HEK293 (cell line): ENCODE results near the gene KCNAB2.

Experiments used
- CTCF ChIA-PET: fragments of 350-600 bp; formaldehyde crosslinking; extraction: SDS; loops from one replicate; lab custom pipeline; 2021; ENCODE audit warnings: antibody characterized with exemption; lab: Yijun Ruan, JAX
- POLR2A ChIA-PET: fragments of 300-600 bp; formaldehyde crosslinking; extraction: SDS; loops from one replicate; lab custom pipeline; 2020; ENCODE audit warnings: antibody characterized with exemption, inconsistent platforms; lab: Yijun Ruan, JAX
- H3K27ac ChIP-seq: fragments of 200-500 bp; sonication (Bioruptor generic); 2 replicates; pipeline ENCODE4 v1.5.1; 2014; ENCODE audit warnings: low read depth, low read length, control low read depth, inconsistent platforms; ENCODE audit errors: extremely low read depth
- H3K36me3 ChIP-seq, 2 experiments: fragments of 200-500 bp in 1 of 2; sonication (Bioruptor generic) in 1 of 2; 1 replicate in 1 of 2; 2 replicates in 1 of 2; pipeline ENCODE4 v1.5.1; 2014 to 2017; ENCODE audit warnings: inconsistent platforms in 2 of 2, low read length in 2 of 2; ENCODE audit not compliant: control insufficient read depth in 2 of 2, insufficient read depth in 1 of 2
- H3K4me1 ChIP-seq: fragments of 200-500 bp; sonication (Bioruptor generic); 2 replicates; pipeline ENCODE4 v1.5.1; 2014; ENCODE audit warnings: mild to moderate bottlenecking, low read length, inconsistent platforms; ENCODE audit not compliant: control insufficient read depth, insufficient read depth
- H3K4me3 ChIP-seq: 2 replicates; pipeline ENCODE4 v1.5.1; 2011; ENCODE audit warnings: low read depth, mild to moderate bottlenecking, control low read depth, low read length, moderate library complexity
- H3K9me3 ChIP-seq: fragments of 200-500 bp; sonication (Bioruptor generic); 2 replicates; pipeline ENCODE4 v1.5.1; 2014; ENCODE audit warnings: low read depth, low read length, inconsistent platforms; ENCODE audit not compliant: control insufficient read depth, insufficient read depth
- GLIS1 ChIP-seq: fragments of 450-650 bp; formaldehyde crosslinking; IDR thresholded peaks from 2 replicates; pipeline ENCODE4 v1.5.1; 2016; ENCODE audit warnings: missing biosample characterization, missing genetic modification characterization
- GLIS2 ChIP-seq: fragments of 450-650 bp; formaldehyde crosslinking; IDR thresholded peaks from 2 replicates; pipeline ENCODE4 v1.5.1; 2016; ENCODE audit warnings: missing biosample characterization, missing genetic modification characterization
- HIC1 ChIP-seq: fragments of 450-650 bp; formaldehyde crosslinking; IDR thresholded peaks from 2 replicates; pipeline ENCODE4 v1.5.1; 2016; ENCODE audit warnings: missing biosample characterization, missing genetic modification characterization
- OVOL3 ChIP-seq: fragments of 450-650 bp; formaldehyde crosslinking; IDR thresholded peaks from 2 replicates; pipeline ENCODE4 v1.5.1; 2016; ENCODE audit warnings: missing biosample characterization, missing genetic modification characterization
- PRDM1 ChIP-seq: fragments of 450-650 bp; formaldehyde crosslinking; IDR thresholded peaks from 2 replicates; pipeline ENCODE4; 2016; ENCODE audit warnings: missing biosample characterization, missing genetic modification characterization
- PRDM10 ChIP-seq: fragments of 450-650 bp; formaldehyde crosslinking; IDR thresholded peaks from 2 replicates; pipeline ENCODE4 v1.5.1; 2016; ENCODE audit warnings: missing biosample characterization, missing genetic modification characterization
- PRDM6 ChIP-seq: fragments of 450-650 bp; formaldehyde crosslinking; IDR thresholded peaks from 2 replicates; pipeline ENCODE4 v1.5.1; 2017; ENCODE audit warnings: missing biosample characterization, missing genetic modification characterization
- YY2 ChIP-seq: fragments of 450-650 bp; formaldehyde crosslinking; IDR thresholded peaks from 2 replicates; pipeline ENCODE4 v1.5.1; 2016; ENCODE audit warnings: missing biosample characterization, missing genetic modification characterization
- ZBTB6 ChIP-seq: fragments of 450-650 bp; formaldehyde crosslinking; IDR thresholded peaks from 2 replicates; pipeline ENCODE4 v1.5.1; 2017; ENCODE audit warnings: missing biosample characterization, missing genetic modification characterization
- ZBTB7A ChIP-seq: fragments of 450-650 bp; formaldehyde crosslinking; IDR thresholded peaks from 2 replicates; pipeline ENCODE4 v1.5.1; 2016; ENCODE audit warnings: low read depth, missing biosample characterization, missing genetic modification characterization
- ZEB2 ChIP-seq: fragments of 450-650 bp; formaldehyde crosslinking; IDR thresholded peaks from 2 replicates; pipeline ENCODE4 v1.5.1; 2016; ENCODE audit warnings: missing biosample characterization, missing genetic modification characterization
- ZFHX2 ChIP-seq: fragments of 450-650 bp; formaldehyde crosslinking; conservative IDR thresholded peaks from 2 replicates; pipeline ENCODE4 v1.5.1; 2016; ENCODE audit warnings: missing biosample characterization, missing genetic modification characterization
- ZNF132 ChIP-seq: fragments of 450-650 bp; formaldehyde crosslinking; IDR thresholded peaks from 2 replicates; pipeline ENCODE4 v1.5.1; 2017; ENCODE audit warnings: missing biosample characterization, missing genetic modification characterization, borderline replicate concordance
- ZNF138 ChIP-seq: fragments of 450-650 bp; formaldehyde crosslinking; IDR thresholded peaks from 2 replicates; pipeline ENCODE4 v1.5.1; 2016; ENCODE audit warnings: missing biosample characterization, missing genetic modification characterization, borderline replicate concordance
- ZNF324 ChIP-seq: fragments of 450-650 bp; formaldehyde crosslinking; IDR thresholded peaks from 2 replicates; pipeline ENCODE4 v1.5.1; 2016; ENCODE audit warnings: missing biosample characterization, missing genetic modification characterization
- ZNF350 ChIP-seq: fragments of 450-650 bp; formaldehyde crosslinking; IDR thresholded peaks from 2 replicates; pipeline ENCODE4 v1.5.0; 2017; ENCODE audit warnings: missing biosample characterization, mild to moderate bottlenecking, missing genetic modification characterization
- ZNF391 ChIP-seq: fragments of 450-650 bp; formaldehyde crosslinking; IDR thresholded peaks from 2 replicates; pipeline ENCODE4 v1.5.1; 2016; ENCODE audit warnings: low read depth, missing biosample characterization, missing genetic modification characterization, borderline replicate concordance
- ZNF398 ChIP-seq: fragments of 450-650 bp; formaldehyde crosslinking; IDR thresholded peaks from 2 replicates; pipeline ENCODE4 v1.5.1; 2017; ENCODE audit warnings: missing biosample characterization, missing genetic modification characterization
- ZNF629 ChIP-seq: fragments of 450-650 bp; formaldehyde crosslinking; IDR thresholded peaks from 2 replicates; pipeline ENCODE4 v1.5.1; 2017; ENCODE audit warnings: missing biosample characterization, missing genetic modification characterization
- ZNF654 ChIP-seq: fragments of 450-650 bp; formaldehyde crosslinking; IDR thresholded peaks from 2 replicates; pipeline ENCODE4 v1.5.1; 2016; ENCODE audit warnings: low read depth, missing biosample characterization, missing genetic modification characterization

The KCNAB2 gene

GRCh38 chr1:6121021-6121421, 75.3 kb downstream of the KCNAB2 start:
- H3K9me3 ChIP-seq: no peaks in the 10 kb centered on the region
- ChIA-PET POLR2A (no interaction called here), CTCF (no interaction called here)
- no peaks in the 10 kb centered on the region for H3K4me1 ChIP-seq
- TF ChIP-seq ZNF391 (tag by site-specific recombination) (no peak), ZBTB7A (tag by site-specific recombination) (no peak), PRDM6 (tag by site-specific recombination) (no peak), ZFHX2 (tag by site-specific recombination) (no peak), ZEB2 (tag by site-specific recombination) (no peak), ZNF350 (tag by site-specific recombination) (no peak)
- H3K4me3 ChIP-seq: no peak overlapping the region
- H3K36me3 ChIP-seq: no peaks in the 10 kb centered on the region
- no peak overlapping the region for H3K27ac ChIP-seq

- H3K36me3 ChIP-seq: no peaks in the 10 kb centered on the region
- no peaks in the 10 kb centered on the region for H3K9me3 ChIP-seq
- no peak overlapping the region for H3K4me3 ChIP-seq
- TF ChIP-seq ZBTB6: no peak
- no peak for TF ChIP-seq HIC1 (tag by site-specific recombination)
- no peak for TF ChIP-seq YY2 (tag by site-specific recombination)
- TF ChIP-seq ZNF324 (tag by site-specific recombination): no peak
- no peak for TF ChIP-seq GLIS2 (tag by site-specific recombination)
- TF ChIP-seq ZNF629 (tag by site-specific recombination): no peak
- no peak for TF ChIP-seq OVOL3 (tag by site-specific recombination)
- no peak for TF ChIP-seq ZNF654 (tag by site-specific recombination)
- TF ChIP-seq GLIS1 (tag by site-specific recombination): no peak
- H3K4me1 ChIP-seq: no peaks in the 10 kb centered on the region
- ChIA-PET POLR2A (no interaction called here), CTCF (no interaction called here)
- no peak overlapping the region for H3K27ac ChIP-seq
Measured at GRCh38 chr1:6121651-6122370, 76.1 kb downstream of the KCNAB2 start.

GRCh38 chr1:6123083-6123482, 77.4 kb downstream of the KCNAB2 start:
- Histone ChIP-seq H3K27ac (no peak overlapping the region), H3K36me3 (no peaks in the 10 kb centered on the region), H3K4me3 (no peak overlapping the region), H3K9me3 (no peaks in the 10 kb centered on the region), H3K4me1 (no peaks in the 10 kb centered on the region)
- ChIA-PET CTCF (no interaction called here), POLR2A (no interaction called here)
- TF ChIP-seq ZNF398 (tag by site-specific recombination) (no peak), ZNF132 (tag by site-specific recombination) (no peak), PRDM1 (tag by site-specific recombination) (no peak), ZNF138 (tag by site-specific recombination) (no peak), PRDM10 (peak; percentile 80), OVOL3 (tag by site-specific recombination) (no peak)
- TF ChIP-seq, all 188 proteins: peak for 1
